HG03159 (cell line): ENCODE results near the gene ZNF552.

Experiments
- ATAC-seq: cut with Tn5 transposase; IDR thresholded peaks from one replicate; pipeline ENCODE4 v1.9.1; 2021; ENCODE audit warnings: mild to moderate bottlenecking, moderate library complexity; ENCODE audit not compliant: unreplicated experiment

The ZNF552 gene

GRCh38 chr19:57779220-57779845 lies 35.4 kb downstream of the ZNF552 start:
- no peak for ATAC-seq

- no peak for ATAC-seq
Observed at GRCh38 chr19:57778336-57778735, 36.4 kb downstream of the ZNF552 start.

GRCh38 chr19:57776764-57777296 lies 37.9 kb downstream of the ZNF552 start:
- no peak for ATAC-seq

GRCh38 chr19:57773488-57773887 lies 41.2 kb downstream of the ZNF552 start:
- ATAC-seq, result no peak

- ATAC-seq, result no peak
Observed at GRCh38 chr19:57771417-57771816, 43.3 kb downstream of the ZNF552 start.

- peak; percentile 96 for ATAC-seq
Observed at GRCh38 chr19:57769345-57770131, 45.2 kb downstream of the ZNF552 start, which contains the start of gene ZNF586. TSS of gene ZNF586 (plus strand) at chr19:57769676. CDS start at chr19:57769843, 167 bp downstream.

GRCh38 chr19:57759096-57759495 lies 55.6 kb downstream of the ZNF552 start:
- no peak for ATAC-seq

- no peak for ATAC-seq
Observed at GRCh38 chr19:57757941-57758340, 56.8 kb downstream of the ZNF552 start.
